ENCODE measurements around the gene EVI5L.

The EVI5L gene

GRCh38 chr19:7910321-7911161 lies 80.5 kb downstream of the EVI5L start:
- no peak for DNase-seq (ENCODE audit: extremely low read depth in 1 of 2, low read depth in 1 of 2)

DNA sequence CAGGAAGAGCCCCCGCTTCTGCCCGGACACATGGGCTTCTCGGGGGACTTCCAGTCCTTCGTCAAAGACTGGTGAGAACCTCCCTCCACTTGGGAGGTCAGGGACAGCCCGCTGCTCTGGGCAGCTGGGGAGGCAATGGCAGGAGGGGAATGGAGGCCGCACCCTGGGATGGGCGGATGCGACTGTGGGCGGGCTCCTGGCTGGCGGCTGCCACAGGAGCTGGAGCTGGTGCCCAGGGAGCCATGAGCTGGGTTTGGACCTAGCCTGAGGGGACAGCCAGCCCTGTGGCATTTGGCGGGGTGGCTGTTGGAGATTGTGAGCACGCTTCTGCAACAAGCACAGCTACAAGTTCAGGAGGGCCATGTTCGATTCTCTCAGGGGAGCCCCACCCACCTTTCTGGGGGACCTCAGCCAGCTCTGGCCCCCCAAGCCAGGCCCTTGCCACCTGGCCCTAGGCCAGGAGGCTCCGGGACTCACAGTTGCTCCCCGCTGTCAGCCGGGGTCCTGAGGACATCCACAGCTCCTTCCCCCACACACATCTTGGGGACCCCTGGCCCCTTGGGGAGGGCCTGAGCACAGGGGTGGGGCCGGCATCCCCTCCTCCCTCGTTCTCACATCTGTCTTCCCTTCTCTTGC lies 81.6 kb downstream of the EVI5L start:
- no peak for DNase-seq (ENCODE audit: extremely low read depth in 1 of 2, low read depth in 1 of 2)

DNA sequence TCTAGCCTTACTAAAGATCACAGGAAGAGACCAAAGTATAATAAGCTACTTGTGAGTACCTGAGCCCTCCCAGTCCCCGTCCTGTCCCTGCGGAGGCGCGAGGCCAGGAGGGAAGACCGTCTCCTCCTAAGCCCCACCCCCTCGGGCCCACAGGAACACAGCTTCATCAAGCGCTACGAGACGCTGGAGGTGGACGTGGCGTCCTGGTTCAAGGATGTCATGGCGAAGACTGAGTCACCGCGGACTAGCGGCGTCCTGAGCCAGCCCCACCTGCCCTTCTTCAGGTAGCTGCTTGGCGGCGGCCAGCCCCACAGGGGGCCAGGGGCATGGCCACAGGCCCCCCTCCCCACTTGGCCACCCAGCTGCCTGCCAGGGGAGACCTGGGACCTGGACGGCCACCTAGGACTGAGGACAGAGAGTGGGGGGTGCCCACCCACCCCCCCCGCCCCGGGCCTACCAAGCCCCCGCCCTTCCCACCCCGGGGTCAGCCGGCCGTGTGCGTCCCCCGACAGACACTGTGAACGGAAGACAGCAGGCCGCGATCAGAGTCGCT lies 82.2 kb downstream of the EVI5L start:
- DNase-seq (ENCODE audit: extremely low read depth in 1 of 2, low read depth in 1 of 2) = no peak

DNA sequence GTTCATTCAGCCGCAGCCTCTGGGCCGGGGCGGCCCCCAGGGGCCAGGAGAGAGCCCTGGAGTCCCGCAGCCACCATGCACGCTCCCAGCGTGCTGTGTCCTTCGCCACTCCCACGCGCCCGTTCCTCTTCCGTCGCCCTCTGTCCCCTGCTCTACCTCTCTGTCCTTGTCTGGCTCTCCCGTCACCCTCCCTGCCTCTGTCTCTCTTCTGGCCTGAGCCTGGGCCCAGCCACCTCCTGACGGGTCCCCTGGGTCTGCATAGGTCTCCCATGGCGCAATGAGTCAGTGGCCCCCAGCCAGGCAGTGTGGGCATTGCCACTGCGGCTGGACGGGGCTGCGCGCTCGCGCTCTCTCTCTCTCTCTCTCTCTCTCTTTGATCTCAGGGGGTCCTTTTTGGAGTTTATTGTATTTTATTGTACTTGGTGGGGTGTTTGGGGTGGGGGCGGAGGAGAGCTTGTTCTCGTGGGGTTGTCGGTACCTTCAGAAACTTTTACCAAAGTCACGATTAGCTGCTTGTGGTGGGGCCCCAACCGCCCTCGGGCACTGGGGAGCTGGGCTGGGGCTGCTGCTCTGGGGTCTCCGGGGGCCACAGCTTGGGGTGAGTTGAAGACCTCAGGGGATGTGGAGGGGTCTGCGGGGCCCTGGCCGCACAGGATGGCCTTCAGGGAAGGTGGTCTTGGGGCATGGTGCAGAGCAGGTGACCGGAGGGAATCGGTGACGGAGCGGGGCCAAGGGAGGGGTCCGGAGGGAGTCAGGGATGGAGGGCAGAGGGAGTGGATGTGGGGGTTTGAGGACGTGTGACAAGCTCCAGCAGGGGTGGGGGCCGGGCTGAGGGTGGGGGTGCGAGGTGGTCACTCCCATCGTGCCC lies 82.9 kb downstream of the EVI5L start:
- no peak for DNase-seq (ENCODE audit: extremely low read depth in 1 of 2, low read depth in 1 of 2)

DNA sequence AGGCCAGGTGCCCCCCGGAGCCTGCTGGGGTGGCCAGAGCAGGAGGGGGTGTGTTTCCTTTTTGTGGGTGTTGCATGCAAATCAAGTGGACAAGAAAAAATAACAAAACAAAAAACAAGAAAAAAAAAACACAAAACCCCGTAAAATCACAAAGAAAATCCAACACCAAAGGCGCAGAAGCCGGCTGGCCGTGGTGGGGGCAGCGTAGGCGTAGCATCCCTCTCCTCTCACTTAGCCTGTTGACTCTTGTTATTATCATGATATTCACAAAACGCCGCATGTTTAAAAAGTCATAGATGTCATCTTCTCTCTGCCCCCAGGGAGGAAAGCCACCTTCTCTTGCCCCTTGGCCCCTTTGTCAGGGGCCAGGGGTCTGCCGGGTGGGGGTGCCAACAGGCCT lies 83.6 kb downstream of the EVI5L start:
- no peak for DNase-seq (ENCODE audit: extremely low read depth in 1 of 2, low read depth in 1 of 2)

DNA sequence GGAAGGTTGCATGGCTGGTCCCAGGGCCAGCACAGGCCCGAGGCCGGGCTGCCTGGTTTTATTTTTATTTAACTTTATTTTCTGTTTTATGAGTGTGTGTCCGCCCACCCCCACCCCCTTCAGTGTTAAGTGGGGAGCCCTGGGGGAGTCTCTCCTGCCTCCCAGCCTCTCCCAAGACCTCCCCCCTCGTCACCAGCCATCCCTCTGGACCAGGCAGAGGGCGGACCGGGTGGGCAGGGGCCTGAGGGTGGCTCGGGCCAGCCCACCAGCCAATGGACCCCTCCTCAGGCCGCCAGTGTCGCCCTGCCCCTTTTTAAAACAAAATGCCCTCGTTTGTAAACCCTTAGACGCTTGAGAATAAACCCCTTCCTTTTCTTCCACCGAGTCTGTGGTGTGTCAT lies 84.1 kb downstream of the EVI5L start:
- no peak for DNase-seq (ENCODE audit: extremely low read depth in 1 of 2, low read depth in 1 of 2)
